Stimulated activated CD8-positive, alpha-beta memory T cell treated with anti-CD3 and anti-CD28 coated beads, Interleukin-12 subunit alpha, Interleukin-12 subunit beta, amount 100 ng/mL, for 24 hours (primary cell): Measurements from ENCODE around the gene ROCK2.

Experiments
- DNase-seq: peaks from one replicate; pipeline ENCODE4 v3.0.0-alpha.2; 2020; ENCODE audit errors: extremely low read depth

ROCK2 gene

GRCh38 chr2:11367170-11367730 is 22.8 kb upstream of the ROCK2 start:
- no peak for DNase-seq

GRCh38 chr2:11366326-11366741 is 21.9 kb upstream of the ROCK2 start:
- DNase-seq: no peak

GRCh38 chr2:11365096-11365879 is 20.9 kb upstream of the ROCK2 start:
- no peak for DNase-seq

GRCh38 chr2:11364565-11364887 is 20.1 kb upstream of the ROCK2 start:
- no peak for DNase-seq

GRCh38 chr2:11363868-11364564 is 19.6 kb upstream of the ROCK2 start:
- DNase-seq: no peak

- no peak for DNase-seq
Observed at GRCh38 chr2:11359865-11360264, 15.4 kb upstream of the ROCK2 start.

- no peak for DNase-seq
Observed at GRCh38 chr2:11357428-11357972, 13.1 kb upstream of the ROCK2 start.

- DNase-seq: no peak
Observed at GRCh38 chr2:11356764-11357163, 12.3 kb upstream of the ROCK2 start.

GRCh38 chr2:11355194-11356053 is 11.0 kb upstream of the ROCK2 start:
- DNase-seq: no peak

GRCh38 chr2:11354363-11355154 is 10.1 kb upstream of the ROCK2 start:
- DNase-seq: no peak

- DNase-seq: no peak
Observed at GRCh38 chr2:11352781-11353537, 8.5 kb upstream of the ROCK2 start.

GRCh38 chr2:11348209-11348749 is 3.8 kb upstream of the ROCK2 start:
- no peak for DNase-seq

GRCh38 chr2:11347403-11347959 is 3.0 kb upstream of the ROCK2 start:
- DNase-seq: no peak

- no peak for DNase-seq
Observed at GRCh38 chr2:11346023-11346482, 1.6 kb upstream of the ROCK2 start.

GRCh38 chr2:11344956-11345677 is 681 bp upstream of the ROCK2 start:
- no peak for DNase-seq

- no peak for DNase-seq
Observed at GRCh38 chr2:11343650-11344341, 640 bp downstream of the ROCK2 start.

GRCh38 chr2:11343368-11343649 is 1.1 kb downstream of the ROCK2 start:
- no peak for DNase-seq

GRCh38 chr2:11342551-11343367 is 1.7 kb downstream of the ROCK2 start:
- no peak for DNase-seq
